IPS-20b (cell line): ENCODE results near the gene FCN3.

ENCODE experiments used
- H3K27ac ChIP-seq: one replicate; pipeline ENCODE4 v1.5.1; 2013; ENCODE audit warnings: low read length
- H3K27me3 ChIP-seq: 2 replicates; pipeline ENCODE4 v1.6.1; 2013; ENCODE audit warnings: mild to moderate bottlenecking, low read length, inconsistent platforms; ENCODE audit not compliant: insufficient read depth
- H3K36me3 ChIP-seq: 2 replicates; pipeline ENCODE4 v1.6.1; 2013; ENCODE audit warnings: low read depth, mild to moderate bottlenecking, inconsistent platforms, low read length, moderate library complexity; ENCODE audit not compliant: insufficient read depth
- H3K4me1 ChIP-seq: 2 replicates; pipeline ENCODE4 v1.6.1; 2013; ENCODE audit warnings: mild to moderate bottlenecking, control low read depth, inconsistent platforms, low read length, moderate library complexity; ENCODE audit not compliant: insufficient read depth
- H3K4me3 ChIP-seq: 2 replicates; pipeline ENCODE4 v1.5.1; 2013; ENCODE audit warnings: mild to moderate bottlenecking, low read length, inconsistent platforms
- H3K9ac ChIP-seq: 2 replicates; pipeline ENCODE4 v1.6.1; 2013; ENCODE audit warnings: low read depth, mild to moderate bottlenecking, inconsistent platforms, low read length, moderate library complexity
- H3K9me3 ChIP-seq: 2 replicates; pipeline ENCODE4 v1.6.1; 2013; ENCODE audit warnings: mild to moderate bottlenecking, low read depth, low read length, inconsistent platforms; ENCODE audit not compliant: insufficient read depth

FCN3 gene

GRCh38 chr1:27360159-27361043 lies 14.2 kb downstream of the FCN3 start:
- H3K36me3 ChIP-seq = no peaks in the 10 kb centered on the region
- H3K4me1 ChIP-seq = peaks cover 6% of the 10 kb centered on the region
- H3K4me3 ChIP-seq = peak overlapping the region; percentile 77

GRCh38 chr1:27359822-27360158 lies 14.8 kb downstream of the FCN3 start:
- peaks cover under 1% of the 10 kb centered on the region; the same call in 1 of the 2 replicates for H3K4me1 ChIP-seq
- H3K27me3 ChIP-seq = peaks cover 49% of the 10 kb centered on the region
- H3K36me3 ChIP-seq = no peaks in the 10 kb centered on the region
- peak overlapping the region; percentile 77 for H3K4me3 ChIP-seq
- H3K27ac ChIP-seq = no peak overlapping the region
- H3K9me3 ChIP-seq = no peaks in the 10 kb centered on the region
- no peak overlapping the region for H3K9ac ChIP-seq

More at GRCh38 chr1:27360159-27361043, 14.2 kb downstream of the FCN3 start:
- Histone ChIP-seq H3K27ac (no peak overlapping the region), H3K27me3 (peaks cover 49% of the 10 kb centered on the region), H3K9ac (peak overlapping the region; percentile 32; the same call in 1 of the 2 replicates), H3K9me3 (no peaks in the 10 kb centered on the region)

GRCh38 chr1:27358928-27359313 lies 15.7 kb downstream of the FCN3 start:
- Histone ChIP-seq H3K27ac (no peak overlapping the region), H3K36me3 (no peaks in the 10 kb centered on the region), H3K9ac (no peak overlapping the region), H3K4me1 (no peaks in the 10 kb centered on the region), H3K9me3 (no peaks in the 10 kb centered on the region), H3K27me3 (peaks cover 49% of the 10 kb centered on the region), H3K4me3 (no peak overlapping the region)

GRCh38 chr1:27358038-27358927 lies 16.3 kb downstream of the FCN3 start:
- no peak overlapping the region for H3K4me3 ChIP-seq
- peaks cover 49% of the 10 kb centered on the region for H3K27me3 ChIP-seq
- no peaks in the 10 kb centered on the region for H3K9me3 ChIP-seq
- H3K27ac ChIP-seq = no peak overlapping the region
- H3K36me3 ChIP-seq = no peaks in the 10 kb centered on the region
- H3K4me1 ChIP-seq = no peaks in the 10 kb centered on the region
- H3K9ac ChIP-seq = no peak overlapping the region

- H3K9me3 ChIP-seq = no peaks in the 10 kb centered on the region
- H3K4me3 ChIP-seq = peak overlapping the region; percentile 45; the same call in 1 of the 2 replicates
- H3K27ac ChIP-seq = no peak overlapping the region
- H3K4me1 ChIP-seq = no peaks in the 10 kb centered on the region
- H3K36me3 ChIP-seq = no peaks in the 10 kb centered on the region
- no peak overlapping the region for H3K9ac ChIP-seq
- peaks cover 49% of the 10 kb centered on the region for H3K27me3 ChIP-seq
Observed at GRCh38 chr1:27357281-27358037, 17.2 kb downstream of the FCN3 start.

GRCh38 chr1:27356619-27357280 lies 17.9 kb downstream of the FCN3 start:
- Histone ChIP-seq H3K4me1 (no peaks in the 10 kb centered on the region), H3K4me3 (peak overlapping the region; percentile 45; the same call in 1 of the 2 replicates), H3K9me3 (no peaks in the 10 kb centered on the region), H3K27ac (no peak overlapping the region), H3K36me3 (no peaks in the 10 kb centered on the region), H3K9ac (no peak overlapping the region), H3K27me3 (peaks cover 42% of the 10 kb centered on the region)

- H3K27me3 ChIP-seq = peaks cover 37% of the 10 kb centered on the region
- no peaks in the 10 kb centered on the region for H3K4me1 ChIP-seq
- H3K36me3 ChIP-seq = no peaks in the 10 kb centered on the region
- H3K27ac ChIP-seq = no peak overlapping the region
- no peaks in the 10 kb centered on the region for H3K9me3 ChIP-seq
- no peak overlapping the region for H3K4me3 ChIP-seq
- H3K9ac ChIP-seq = no peak overlapping the region
Observed at GRCh38 chr1:27356277-27356618, 18.4 kb downstream of the FCN3 start.

GRCh38 chr1:27355683-27356082 lies 18.9 kb downstream of the FCN3 start:
- no peaks in the 10 kb centered on the region for H3K36me3 ChIP-seq
- no peak overlapping the region for H3K27ac ChIP-seq
- H3K9me3 ChIP-seq = no peaks in the 10 kb centered on the region
- H3K4me1 ChIP-seq = no peaks in the 10 kb centered on the region
- H3K27me3 ChIP-seq = peaks cover 34% of the 10 kb centered on the region
- no peak overlapping the region for H3K9ac ChIP-seq
- H3K4me3 ChIP-seq = no peak overlapping the region

GRCh38 chr1:27353629-27354028 lies 21.0 kb downstream of the FCN3 start:
- Histone ChIP-seq H3K9me3 (no peaks in the 10 kb centered on the region), H3K27ac (no peak overlapping the region), H3K36me3 (no peaks in the 10 kb centered on the region), H3K4me3 (no peak overlapping the region), H3K4me1 (peaks cover 5% of the 10 kb centered on the region), H3K9ac (no peak overlapping the region), H3K27me3 (peaks cover 33% of the 10 kb centered on the region)

GRCh38 chr1:27353166-27353565 lies 21.5 kb downstream of the FCN3 start:
- H3K4me3 ChIP-seq = no peak overlapping the region
- peaks cover 5% of the 10 kb centered on the region for H3K4me1 ChIP-seq
- no peak overlapping the region for H3K27ac ChIP-seq
- no peaks in the 10 kb centered on the region for H3K36me3 ChIP-seq
- H3K9ac ChIP-seq = no peak overlapping the region
- peaks cover 29% of the 10 kb centered on the region for H3K27me3 ChIP-seq
- no peaks in the 10 kb centered on the region for H3K9me3 ChIP-seq

- peak overlapping the region; percentile 35; the same call in 1 of the 2 replicates for H3K9ac ChIP-seq
- H3K27ac ChIP-seq = no peak overlapping the region
- H3K4me3 ChIP-seq = peak overlapping the region; percentile 64
Observed at GRCh38 chr1:27351541-27352107, 23.0 kb downstream of the FCN3 start.

More at GRCh38 chr1:27351541-27352107, 23.0 kb downstream of the FCN3 start:
- Histone ChIP-seq H3K4me1 (peaks cover 5% of the 10 kb centered on the region), H3K9me3 (no peaks in the 10 kb centered on the region), H3K36me3 (no peaks in the 10 kb centered on the region), H3K27me3 (peaks cover 22% of the 10 kb centered on the region)
